IMR-90 (cell line): ENCODE results near the gene SPTSSB. TPM values are rescaled to one million over a fixed set of nuclear protein-coding genes. Genes with fewer than 3 reads are reported as not detected.

Experiments
- ATAC-seq: fragments of 200-7000 bp; cut with Tn5 transposase; 2 replicates; pipeline ENCODE4 v1.9.1; 2020; ENCODE audit warnings: low read depth, mild to moderate bottlenecking, moderate library complexity
- BruUV-seq: library from RNA; stranded (reverse); fragments of 400-500 nt; replicated peaks from 2 replicates; lab custom pipeline; 2021; lab: Mats Ljungman, UMichigan
- CTCF ChIA-PET: fragments of 300-600 bp; formaldehyde crosslinking; extraction: SDS; loops from one replicate; lab custom pipeline; 2021; ENCODE audit warnings: antibody characterized with exemption; lab: Yijun Ruan, JAX
- POLR2A ChIA-PET: fragments of 300-600 bp; sonication (Branson Sonifier 250); formaldehyde crosslinking; loops from one replicate; lab custom pipeline; 2022; ENCODE audit warnings: antibody characterized with exemption; ENCODE audit not compliant: unreplicated experiment; lab: Charles Lee
- DNase-seq: peaks from one replicate; pipeline ENCODE4 v3.0.0; 2013
- H2AFZ ChIP-seq: replicated peaks from 2 replicates; pipeline ENCODE3; 2013; ENCODE audit warnings: low read length, mild to moderate bottlenecking; ENCODE audit not compliant: poor library complexity
- H2AK5ac ChIP-seq: 2 replicates; pipeline ENCODE4 v1.6.1; 2013; ENCODE audit warnings: low read depth, low read length, inconsistent platforms
- H2AK9ac ChIP-seq: replicated peaks from 2 replicates; pipeline ENCODE3; 2013; ENCODE audit warnings: mild to moderate bottlenecking, low read depth, low read length, moderate library complexity; ENCODE audit not compliant: poor library complexity
- H2BK120ac ChIP-seq: 2 replicates; pipeline ENCODE4 v1.6.1; 2013; ENCODE audit warnings: low read depth, low read length, inconsistent platforms
- H2BK15ac ChIP-seq: 3 replicates; pipeline ENCODE4 v1.6.1; 2013; ENCODE audit warnings: low read depth, low read length, inconsistent platforms
- H2BK20ac ChIP-seq: 2 replicates; pipeline ENCODE4 v1.6.1; 2013; ENCODE audit warnings: low read depth, mild to moderate bottlenecking, inconsistent platforms, low read length, moderate library complexity
- H2BK5ac ChIP-seq: 2 replicates; pipeline ENCODE4 v1.6.1; 2013; ENCODE audit warnings: mild to moderate bottlenecking, low read depth, low read length, inconsistent platforms; ENCODE audit not compliant: poor library complexity, severe bottlenecking
- H3K14ac ChIP-seq: replicated peaks from 2 replicates; pipeline ENCODE4 v1.6.1; 2013; ENCODE audit warnings: low read depth, low read length, inconsistent platforms
- H3K18ac ChIP-seq: 2 replicates; pipeline ENCODE4 v1.6.1; 2013; ENCODE audit warnings: low read depth, low read length, control low read depth
- H3K23ac ChIP-seq: 2 replicates; pipeline ENCODE4 v1.6.1; 2013; ENCODE audit warnings: low read depth, low read length, inconsistent platforms
- H3K27ac ChIP-seq: 2 replicates; pipeline ENCODE4 v1.5.1; 2013; ENCODE audit warnings: mild to moderate bottlenecking, control low read depth, low read length; ENCODE audit not compliant: insufficient read depth
- H3K27me3 ChIP-seq: 2 replicates; pipeline ENCODE4 v1.6.1; 2013; ENCODE audit warnings: low read length; ENCODE audit not compliant: control insufficient read depth, insufficient read depth
- H3K36me3 ChIP-seq: 2 replicates; pipeline ENCODE4 v1.6.1; 2013; ENCODE audit warnings: low read length, mixed read lengths; ENCODE audit not compliant: control insufficient read depth, insufficient read depth
- H3K4ac ChIP-seq: 2 replicates; pipeline ENCODE4 v1.6.1; 2013; ENCODE audit warnings: low read depth, low read length, inconsistent platforms
- H3K4me1 ChIP-seq: 2 replicates; pipeline ENCODE4 v1.6.1; 2013; ENCODE audit warnings: low read length, mixed read lengths; ENCODE audit not compliant: control insufficient read depth, insufficient read depth
- H3K4me2 ChIP-seq: 2 replicates; pipeline ENCODE4 v1.6.1; 2013; ENCODE audit warnings: low read depth, mild to moderate bottlenecking, control low read depth, low read length, moderate library complexity
- H3K4me3 ChIP-seq: 2 replicates; pipeline ENCODE4 v1.5.1; 2013; ENCODE audit warnings: low read depth, mild to moderate bottlenecking, control low read depth, low read length, moderate library complexity; ENCODE audit not compliant: insufficient read depth
- H3K56ac ChIP-seq: 2 replicates; pipeline ENCODE4 v1.6.1; 2013; ENCODE audit warnings: low read length, inconsistent platforms; ENCODE audit not compliant: insufficient read depth; ENCODE audit errors: extremely low read depth
- H3K79me1 ChIP-seq, 2 experiments: 2 replicates each; pipeline ENCODE4 v1.6.1; 2013; ENCODE audit warnings: low read length in 2 of 2, inconsistent platforms in 1 of 2, low read depth in 1 of 2
- H3K9ac ChIP-seq: 2 replicates; pipeline ENCODE4 v1.6.1; 2013; ENCODE audit warnings: low read depth, low read length, control low read depth
- H3K9me1 ChIP-seq: 2 replicates; pipeline ENCODE4 v1.6.1; 2013; ENCODE audit warnings: low read length, inconsistent platforms; ENCODE audit not compliant: insufficient read depth
- H3K9me3 ChIP-seq: 2 replicates; pipeline ENCODE4 v1.6.1; 2013; ENCODE audit warnings: low read length; ENCODE audit not compliant: control insufficient read depth, insufficient read depth
- H4K20me1 ChIP-seq: 2 replicates; pipeline ENCODE4 v1.6.1; 2013; ENCODE audit warnings: low read length, inconsistent platforms; ENCODE audit not compliant: insufficient read depth
- H4K5ac ChIP-seq: 2 replicates; pipeline ENCODE4 v1.6.1; 2013; ENCODE audit warnings: mild to moderate bottlenecking, low read depth, low read length, control low read depth
- H4K8ac ChIP-seq, 2 experiments: 2 replicates each; pipeline ENCODE4 v1.6.1; 2013; ENCODE audit warnings: low read depth in 2 of 2, low read length in 2 of 2, control low read depth in 1 of 2, inconsistent platforms in 1 of 2
- H4K91ac ChIP-seq: 2 replicates; pipeline ENCODE4 v1.6.1; 2013; ENCODE audit warnings: low read depth, low read length, inconsistent platforms; ENCODE audit not compliant: insufficient read depth
- CEBPB ChIP-seq: IDR thresholded peaks from 2 replicates; pipeline ENCODE4 v1.6.1; 2012; ENCODE audit warnings: low read depth, low read length, improper control_type of control experiment
- CHD1 ChIP-seq: IDR thresholded peaks from 2 replicates; pipeline ENCODE4 v1.6.1; 2012; ENCODE audit warnings: low read depth, low read length, improper control_type of control experiment
- ELK1 ChIP-seq: fragments of 150-350 bp; IDR thresholded peaks from 2 replicates; pipeline ENCODE4 v1.6.1; 2016; ENCODE audit warnings: low read depth, mild to moderate bottlenecking, low read length, moderate library complexity, borderline replicate concordance
- FOS ChIP-seq: fragments of 150-350 bp; IDR thresholded peaks from 2 replicates; pipeline ENCODE4 v1.6.1; 2016; ENCODE audit warnings: low read depth, low read length
- MAFK ChIP-seq: IDR thresholded peaks from 2 replicates; pipeline ENCODE4 v1.6.1; 2012; ENCODE audit warnings: low read depth, low read length, improper control_type of control experiment
- MAZ ChIP-seq: IDR thresholded peaks from 2 replicates; pipeline ENCODE4 v1.6.1; 2012; ENCODE audit warnings: low read depth, mild to moderate bottlenecking, low read length, improper control_type of control experiment, moderate library complexity, borderline replicate concordance
- MXI1 ChIP-seq: IDR thresholded peaks from 2 replicates; pipeline ENCODE4 v1.6.1; 2012; ENCODE audit warnings: low read depth, mild to moderate bottlenecking, low read length, moderate library complexity, borderline replicate concordance
- NFE2L2 ChIP-seq: fragments of 150-350 bp; IDR thresholded peaks from 2 replicates; pipeline ENCODE4 v1.6.1; 2016; ENCODE audit warnings: low read depth, mild to moderate bottlenecking, low read length
- POLR2A ChIP-seq: IDR thresholded peaks from 2 replicates; pipeline ENCODE4 v1.6.1; 2012; ENCODE audit warnings: mild to moderate bottlenecking, low read depth, low read length
- WGBS, 2 experiments: methylation state at CpG; one replicate each; pipeline versions ENCODE4 v1.1.5 to v1.1.7; 2013; ENCODE audit warnings: missing lambda C conversion rate in 2 of 2; ENCODE audit not compliant: insufficient read length in 1 of 2; ENCODE audit errors: extremely low coverage in 2 of 2; 5-methylcytosine and 5-hydroxymethylcytosine counted together
- dilution Hi-C: fragments of 300-500 bp; cut with HindIII; formaldehyde crosslinking; loops from one replicate; pipeline ENCODE4 v1.14.3; 2018; ENCODE audit warnings: low sequenced_read_pairs; ENCODE audit not compliant: unreplicated experiment
- in situ Hi-C: fragments of 300-500 bp; cut with MboI; formaldehyde crosslinking; loops from 3 replicates; pipeline ENCODE4 v1.14.3; 2019; ENCODE audit warnings: low sequenced_read_pairs, inconsistent platforms, mixed read lengths
- intact Hi-C: fragments of 100-400 bp; cut with micrococcal nuclease; formaldehyde crosslinking; loops from 2 replicates; pipeline ENCODE4 v1.10.0; 2022
- polyA plus RNA-seq, 3 experiments: library from polyadenylated mRNA; depleted of rRNA; stranded (reverse); fragments of >200 nt; gene quantifications; 2 replicates each; pipeline ENCODE4 v1.2.3, GENCODE V29; 2012; ENCODE audit warnings: low replicate concordance in 1 of 3
- total RNA-seq: library from RNA; depleted of rRNA; stranded (reverse); fragments of >200 nt; gene quantifications from 2 replicates; pipeline ENCODE4 v1.2.3, GENCODE V29; 2012
- TF ChIP-seq, protein P1 (sequence below): conservative IDR thresholded peaks from 2 replicates; pipeline ENCODE4 v1.5.1; 2012; ENCODE audit warnings: mild to moderate bottlenecking, low read depth, low read length, improper control_type of control experiment

The SPTSSB gene
- total and polyA plus RNA-seq, 2 of the 4 experiments (the other 2 are of a cell fraction): not detected

- no peak overlapping the region for H3K4me3 ChIP-seq
- intact Hi-C loops: no loop called here
- H4K5ac ChIP-seq: no peak overlapping the region
- ChIA-PET CTCF (interaction anchor here (1.2 kb wide), 1 partner anchor 13 kb away, joined by 3 read pairs; no protein-coding TSS in a partner anchor), POLR2A (no interaction called here)
- no peak overlapping the region for H4K91ac ChIP-seq
- H2BK120ac ChIP-seq: no peak overlapping the region
- no peak overlapping the region for H3K18ac ChIP-seq
- H3K23ac ChIP-seq: no peak overlapping the region
- H4K8ac ChIP-seq: no peak overlapping the region
- H3K4me2 ChIP-seq: no peak overlapping the region
- no peak overlapping the region for H2BK5ac ChIP-seq
- no peak overlapping the region for H2BK15ac ChIP-seq
- no peaks in the 10 kb centered on the region for H3K9me1 ChIP-seq
- no peaks in the 10 kb centered on the region for H4K20me1 ChIP-seq
- no peak overlapping the region for H2AK9ac ChIP-seq
- no peak overlapping the region for H3K9ac ChIP-seq
- H3K27ac ChIP-seq: no peak overlapping the region
- no TSS peak for BruUV-seq
- H3K56ac ChIP-seq: no peak overlapping the region
- H3K27me3 ChIP-seq: no peaks in the 10 kb centered on the region
- in situ Hi-C loops: no loop called here
- DNase-seq (no peak), ATAC-seq (no peak)
- no peak overlapping the region for H2AFZ ChIP-seq
- dilution Hi-C loops: no loop called here
- H2AK5ac ChIP-seq: no peak overlapping the region
- H3K14ac ChIP-seq: no peak overlapping the region
- no peaks in the 10 kb centered on the region for H3K36me3 ChIP-seq
- no peak overlapping the region for H2BK20ac ChIP-seq
- H3K9me3 ChIP-seq: no peaks in the 10 kb centered on the region
- no peak overlapping the region for H3K4ac ChIP-seq
- H3K79me1 ChIP-seq: no peaks in the 10 kb centered on the region
- no CpG with 5 or more reads among the region's 1 CpG for WGBS, 2 experiments
- no peaks in the 10 kb centered on the region for H3K4me1 ChIP-seq
- TF ChIP-seq CEBPB: no peak
- TF ChIP-seq MXI1: no peak
- no peak for TF ChIP-seq MAFK
- TF ChIP-seq, protein P1, sequence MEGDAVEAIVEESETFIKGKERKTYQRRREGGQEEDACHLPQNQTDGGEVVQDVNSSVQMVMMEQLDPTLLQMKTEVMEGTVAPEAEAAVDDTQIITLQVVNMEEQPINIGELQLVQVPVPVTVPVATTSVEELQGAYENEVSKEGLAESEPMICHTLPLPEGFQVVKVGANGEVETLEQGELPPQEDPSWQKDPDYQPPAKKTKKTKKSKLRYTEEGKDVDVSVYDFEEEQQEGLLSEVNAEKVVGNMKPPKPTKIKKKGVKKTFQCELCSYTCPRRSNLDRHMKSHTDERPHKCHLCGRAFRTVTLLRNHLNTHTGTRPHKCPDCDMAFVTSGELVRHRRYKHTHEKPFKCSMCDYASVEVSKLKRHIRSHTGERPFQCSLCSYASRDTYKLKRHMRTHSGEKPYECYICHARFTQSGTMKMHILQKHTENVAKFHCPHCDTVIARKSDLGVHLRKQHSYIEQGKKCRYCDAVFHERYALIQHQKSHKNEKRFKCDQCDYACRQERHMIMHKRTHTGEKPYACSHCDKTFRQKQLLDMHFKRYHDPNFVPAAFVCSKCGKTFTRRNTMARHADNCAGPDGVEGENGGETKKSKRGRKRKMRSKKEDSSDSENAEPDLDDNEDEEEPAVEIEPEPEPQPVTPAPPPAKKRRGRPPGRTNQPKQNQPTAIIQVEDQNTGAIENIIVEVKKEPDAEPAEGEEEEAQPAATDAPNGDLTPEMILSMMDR: no peak
- no peak for TF ChIP-seq ELK1
- no peak for TF ChIP-seq FOS
- TF ChIP-seq MAZ: no peak
- TF ChIP-seq POLR2A: no peak
- no peak for TF ChIP-seq CHD1
- TF ChIP-seq NFE2L2: no peak
Measured at GRCh38 chr3:161392853-161393252, 21.5 kb upstream of the SPTSSB start.
